Activated T-helper 1 cell treated with Interleukin-2 at 50 U/mL for 16 hours (primary cell): ENCODE data around the gene RDX.
"Not testable (repeated sequence)": the region's sequence is repeated elsewhere in the genome, so short reads cannot be mapped to it uniquely, and the experiment has no call there.

Experiments used
- DNase-seq: peaks from one replicate; pipeline ENCODE4 v3.0.0-alpha.2; 2020; ENCODE audit warnings: low read depth

The RDX gene

DNA sequence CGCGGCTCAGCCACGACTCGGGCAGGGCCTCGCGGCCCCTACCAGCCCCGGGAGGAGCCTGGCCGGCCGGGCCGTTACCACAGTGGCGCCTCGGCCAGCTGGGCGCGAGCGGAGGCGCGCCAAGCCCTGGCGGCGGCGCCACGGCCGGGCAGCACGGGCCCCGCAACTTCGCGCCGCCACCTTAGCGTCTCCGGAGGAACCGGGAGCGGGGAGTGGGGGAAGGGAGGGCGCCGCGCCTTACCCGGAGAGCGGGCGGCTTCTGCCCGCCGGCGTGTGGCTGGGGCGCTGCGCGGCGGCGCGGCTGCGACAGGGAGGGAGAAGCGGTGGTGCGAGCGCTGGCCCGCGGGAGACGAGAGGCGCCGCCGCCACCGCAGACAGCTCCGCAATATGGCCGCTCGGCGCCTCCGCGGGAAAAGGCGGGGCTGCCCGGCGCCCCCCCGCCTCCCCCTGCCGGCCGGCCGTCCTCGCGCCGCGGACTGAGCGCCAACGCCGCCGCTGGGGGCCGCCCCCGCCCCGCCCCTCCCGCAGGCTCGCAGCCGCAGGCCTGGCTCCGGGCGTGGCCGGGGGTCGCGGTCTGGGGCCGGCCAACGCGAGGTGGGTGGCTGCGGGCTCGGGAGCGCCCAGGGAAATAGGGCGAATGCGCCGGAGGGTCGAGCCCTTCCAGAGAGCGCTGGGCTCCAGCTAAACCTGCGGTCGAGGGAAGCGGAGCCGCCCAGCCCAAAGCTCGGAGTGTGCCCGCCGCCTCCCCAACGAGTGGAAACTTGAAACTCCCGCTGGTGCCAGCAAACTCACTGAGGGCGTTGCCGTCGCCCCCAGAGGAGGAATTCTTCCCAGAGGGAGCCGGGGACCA is at the start of gene RDX:
RDX (minus strand) TSS at position 389 of the 850 bp plus-strand sequence. CDS start 16,922 bp downstream, outside the sequence.
- DNase-seq, result peak; percentile 50

DNA sequence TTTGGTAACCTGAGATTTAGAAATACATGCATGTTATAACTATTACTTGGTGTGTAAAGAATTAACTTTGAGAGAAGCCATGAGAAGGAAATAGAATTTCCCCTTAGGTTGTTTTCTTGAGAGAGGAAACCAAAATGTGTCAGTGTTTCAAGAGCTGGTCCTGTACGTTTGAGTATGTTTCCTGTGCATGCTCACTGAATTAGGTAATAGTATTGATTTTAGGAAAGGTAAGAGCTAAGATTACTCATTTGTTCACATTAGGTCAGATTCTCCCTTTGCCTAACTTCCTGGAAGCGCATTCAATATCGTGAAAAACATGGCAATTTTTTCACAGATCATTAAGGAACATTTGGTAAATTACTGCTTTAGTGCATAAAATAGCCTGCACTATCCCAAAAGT is 49.3 kb upstream of the RDX start:
- no peak for DNase-seq

DNA sequence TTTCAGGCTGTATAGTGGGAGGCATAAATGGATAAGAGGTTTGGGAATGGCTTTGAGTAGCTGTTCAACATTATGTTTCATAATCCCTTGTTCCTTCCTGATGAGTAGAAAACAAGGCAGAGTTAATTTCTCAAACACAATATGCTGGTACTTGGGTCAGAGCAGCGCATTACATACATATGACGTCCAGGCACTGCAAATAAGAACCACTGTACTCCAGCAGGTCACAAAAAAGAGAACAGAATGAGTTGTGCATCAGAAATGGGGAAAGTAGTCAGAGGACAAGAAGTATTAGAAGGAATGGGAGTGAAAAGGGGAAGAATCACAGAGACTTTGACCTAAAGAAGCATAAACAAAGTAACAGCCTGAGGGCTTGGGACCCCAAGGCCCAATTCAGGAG is 44.0 kb upstream of the RDX start:
- no peak for DNase-seq

DNA sequence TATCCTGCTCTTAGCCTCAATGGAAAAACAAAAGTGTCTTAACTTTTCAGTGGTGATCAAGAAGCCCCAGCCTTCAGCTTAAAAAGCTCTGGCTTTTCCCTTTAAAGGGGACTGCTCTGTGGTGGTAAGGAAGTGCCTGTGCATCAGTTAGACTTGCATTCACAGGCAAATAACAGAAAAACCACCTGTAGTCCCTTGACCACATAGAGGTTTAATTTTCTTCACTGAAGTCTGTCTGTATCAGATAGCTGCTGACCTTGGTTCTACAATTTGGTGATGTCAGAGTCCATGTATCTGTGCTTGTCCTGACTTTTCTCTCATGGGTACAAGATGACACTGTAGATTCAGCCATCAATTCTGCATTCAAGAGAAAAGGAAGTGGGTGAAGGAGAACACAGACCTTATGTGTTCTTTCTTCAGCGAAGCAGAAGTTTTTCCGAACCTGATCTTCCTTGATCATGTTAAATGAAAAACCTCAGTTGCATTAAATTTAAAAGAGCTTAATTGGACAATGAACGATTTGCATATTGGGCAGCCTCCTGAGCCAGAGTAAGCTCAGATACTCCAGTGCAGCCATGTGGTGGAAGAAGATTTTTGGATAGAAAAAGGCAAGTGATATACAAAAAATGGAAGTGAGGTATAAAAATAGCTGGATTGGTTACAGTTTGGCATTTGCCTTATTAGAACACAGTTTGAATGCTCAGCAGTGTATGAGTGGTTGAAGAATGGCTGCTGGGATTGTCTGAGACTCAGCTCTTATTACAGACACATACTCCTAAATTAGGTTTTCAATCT is 43.2 kb upstream of the RDX start:
- no peak for DNase-seq

DNA sequence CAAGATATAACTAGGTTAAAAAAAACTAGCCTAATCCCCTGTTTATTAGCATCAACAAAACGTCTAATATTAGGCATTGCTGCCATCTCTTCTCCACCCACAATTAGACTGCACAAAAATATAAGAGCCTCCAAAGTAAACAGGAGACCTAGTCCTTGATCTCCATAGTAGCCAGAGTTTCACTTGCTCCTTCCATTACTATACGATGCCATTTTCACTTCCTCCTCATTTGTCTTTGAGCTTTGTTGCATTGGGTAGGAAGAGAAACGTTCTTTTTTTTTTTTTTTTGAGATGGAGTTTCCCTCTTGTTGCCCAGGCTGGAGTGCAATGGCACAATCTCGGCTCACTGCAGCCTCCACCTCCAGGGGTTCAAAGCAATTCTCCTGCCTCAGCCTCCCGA is 42.3 kb upstream of the RDX start:
- DNase-seq, result no peak

DNA sequence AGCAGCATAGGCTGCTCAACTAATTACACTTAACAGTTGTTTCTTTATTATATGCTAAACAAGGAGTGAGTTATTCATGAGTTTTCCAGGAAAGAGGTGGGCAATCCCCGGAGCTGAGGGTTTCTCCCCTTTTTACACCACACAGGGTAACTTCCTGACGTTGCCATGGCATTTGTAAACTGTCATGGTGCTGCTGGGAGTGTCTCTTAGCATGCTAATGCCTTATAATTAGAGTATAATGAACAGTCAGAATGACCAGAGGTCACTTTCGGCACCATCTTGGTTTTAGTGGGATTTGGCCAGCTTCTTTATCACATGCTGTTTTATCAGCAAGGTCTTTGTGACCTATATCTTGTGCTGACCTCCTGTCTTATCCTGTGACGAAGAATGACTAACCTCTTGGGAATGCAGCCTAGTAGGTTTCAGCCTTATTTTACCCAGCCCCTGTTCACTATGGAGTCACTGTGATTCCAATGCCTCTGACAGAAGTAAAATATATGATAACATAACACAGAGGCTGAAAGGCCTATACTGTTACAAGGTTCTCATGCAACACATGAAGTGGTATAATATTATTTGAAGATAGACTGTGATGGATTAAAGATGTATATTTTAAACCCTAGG is 41.3 kb upstream of the RDX start:
- no peak for DNase-seq

DNA sequence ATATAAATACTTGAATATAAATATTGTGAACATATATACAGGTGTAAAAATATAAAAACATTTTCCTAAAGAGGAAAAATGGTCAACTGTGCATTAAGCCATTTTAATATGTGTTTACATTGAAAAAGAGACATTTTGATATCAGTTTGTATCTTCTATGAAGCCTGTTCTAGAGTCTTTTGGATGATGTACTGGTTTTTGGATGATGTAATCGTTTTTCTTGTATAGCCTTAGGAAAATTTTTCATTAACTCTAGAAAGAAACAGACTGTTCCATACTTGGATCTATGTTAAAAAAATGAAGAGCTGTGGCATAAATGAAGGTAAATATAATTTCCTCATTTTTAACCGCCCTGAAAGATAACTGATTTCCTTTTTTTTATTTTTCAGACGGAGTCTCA is 39.6 kb upstream of the RDX start:
- no peak for DNase-seq

DNA sequence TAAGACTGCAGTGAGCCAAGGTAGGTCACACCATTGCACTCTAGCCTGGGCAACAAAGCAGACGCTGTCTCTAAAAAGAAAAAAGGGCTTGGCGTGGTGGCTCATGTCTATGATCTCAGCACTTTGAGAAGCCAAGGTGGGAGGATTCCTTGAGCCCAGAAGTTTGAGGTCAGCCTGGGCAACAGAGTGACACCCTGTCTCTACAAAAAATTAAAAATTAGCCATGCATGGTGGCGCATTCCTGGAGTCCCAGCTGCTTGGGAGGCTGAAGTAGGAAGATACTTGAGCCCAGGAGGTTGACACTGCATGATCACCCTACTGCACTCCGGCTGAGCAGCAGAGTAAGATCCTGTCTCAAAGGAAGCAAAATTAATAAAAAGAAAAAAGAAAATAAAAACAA is 38.9 kb upstream of the RDX start:
- DNase-seq, result no peak

DNA sequence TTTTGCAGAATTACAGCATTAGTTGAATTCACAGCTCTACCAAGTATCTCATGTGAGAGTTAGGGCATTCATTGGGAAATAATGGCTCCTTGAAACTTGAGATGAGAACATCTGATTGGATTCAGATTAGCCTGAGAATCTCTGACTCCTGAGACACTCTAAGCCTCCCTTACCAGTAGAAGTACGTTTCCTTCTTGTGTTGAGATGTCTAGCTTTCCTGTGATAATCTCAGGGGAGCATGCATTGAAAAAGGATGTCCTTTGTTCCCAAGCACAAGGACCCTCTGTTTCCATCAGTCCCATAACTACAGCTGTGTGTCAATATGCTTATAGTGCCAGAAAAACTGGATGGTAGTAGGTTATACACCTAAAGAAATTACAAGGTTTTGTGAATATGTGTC is 35.2 kb upstream of the RDX start:
- no peak for DNase-seq

DNA sequence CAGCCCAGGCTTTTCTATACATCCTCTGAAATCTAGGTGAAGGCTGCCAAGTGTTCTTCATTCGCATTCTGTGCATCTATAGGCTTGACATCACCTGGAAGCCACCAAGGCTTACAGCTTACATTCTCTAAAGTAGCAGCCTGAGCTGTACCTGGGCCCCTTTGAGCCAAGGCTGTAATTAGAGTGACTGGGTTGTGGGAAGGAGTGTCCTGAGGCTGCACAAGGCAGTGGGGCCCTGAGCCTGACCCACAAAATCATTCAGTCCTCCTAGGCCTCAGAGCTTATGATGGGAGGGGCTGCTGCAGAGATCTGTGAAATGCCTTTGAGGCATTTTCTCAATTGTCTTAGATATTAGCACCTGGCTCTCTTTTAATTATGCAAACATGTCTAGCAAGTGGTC is 33.0 kb upstream of the RDX start:
- DNase-seq, result no peak

DNA sequence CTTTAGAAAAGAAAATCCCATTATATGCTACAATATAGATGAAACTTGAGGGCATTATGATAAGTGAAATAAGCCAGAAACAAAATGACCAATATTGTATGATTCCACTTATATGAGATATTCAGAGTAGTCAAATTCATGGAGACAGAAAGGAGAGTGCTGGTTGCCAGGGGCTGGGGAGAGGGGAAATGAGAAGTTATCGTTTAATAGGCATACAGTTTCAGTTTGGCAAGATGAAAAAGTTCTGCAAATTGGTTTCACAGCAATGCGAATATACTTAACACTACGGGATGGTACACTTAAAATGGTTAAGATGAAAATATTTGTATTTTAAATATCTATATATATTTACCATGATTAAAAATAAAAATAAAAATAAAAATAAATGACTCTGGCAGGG is 31.1 kb upstream of the RDX start:
- no peak for DNase-seq

DNA sequence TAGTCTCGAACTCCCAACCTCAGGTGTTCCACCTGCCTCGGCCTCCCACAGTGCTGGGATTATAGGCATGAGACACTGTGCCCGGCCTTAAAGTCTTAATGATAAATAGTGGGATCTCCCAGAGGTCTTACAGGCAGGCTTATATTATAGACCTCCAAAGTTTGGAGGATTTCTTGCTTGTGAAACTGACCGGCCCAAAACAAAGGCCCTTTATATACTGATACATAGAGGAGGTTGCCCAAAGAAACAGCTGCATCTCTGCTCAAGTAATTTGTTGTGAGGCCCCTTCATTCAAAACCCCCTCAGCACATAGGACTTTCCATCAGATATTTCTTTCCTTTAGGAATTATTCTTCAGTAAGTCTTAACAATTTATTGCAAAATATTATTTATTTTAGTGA is 27.4 kb upstream of the RDX start:
- DNase-seq, result no peak

DNA sequence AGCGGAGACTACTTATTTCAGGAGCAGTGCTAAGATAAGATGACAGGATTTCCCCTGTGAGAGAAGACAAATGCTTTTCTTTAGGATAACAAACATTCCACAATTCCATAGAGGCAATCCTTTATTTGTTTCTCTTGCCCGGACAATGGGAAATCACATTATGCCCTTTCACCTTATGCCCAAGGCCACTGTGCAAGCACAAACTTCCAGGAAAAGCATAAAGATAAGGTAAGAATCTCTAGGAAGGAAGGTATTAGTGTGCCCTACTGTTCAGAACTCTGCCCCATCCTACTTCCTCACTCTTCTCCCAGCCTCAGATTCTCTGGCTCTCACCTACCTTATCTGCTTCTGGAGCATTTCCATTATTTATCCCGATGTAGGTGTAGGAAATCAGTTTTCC is 23.1 kb upstream of the RDX start:
- DNase-seq, result no peak

DNA sequence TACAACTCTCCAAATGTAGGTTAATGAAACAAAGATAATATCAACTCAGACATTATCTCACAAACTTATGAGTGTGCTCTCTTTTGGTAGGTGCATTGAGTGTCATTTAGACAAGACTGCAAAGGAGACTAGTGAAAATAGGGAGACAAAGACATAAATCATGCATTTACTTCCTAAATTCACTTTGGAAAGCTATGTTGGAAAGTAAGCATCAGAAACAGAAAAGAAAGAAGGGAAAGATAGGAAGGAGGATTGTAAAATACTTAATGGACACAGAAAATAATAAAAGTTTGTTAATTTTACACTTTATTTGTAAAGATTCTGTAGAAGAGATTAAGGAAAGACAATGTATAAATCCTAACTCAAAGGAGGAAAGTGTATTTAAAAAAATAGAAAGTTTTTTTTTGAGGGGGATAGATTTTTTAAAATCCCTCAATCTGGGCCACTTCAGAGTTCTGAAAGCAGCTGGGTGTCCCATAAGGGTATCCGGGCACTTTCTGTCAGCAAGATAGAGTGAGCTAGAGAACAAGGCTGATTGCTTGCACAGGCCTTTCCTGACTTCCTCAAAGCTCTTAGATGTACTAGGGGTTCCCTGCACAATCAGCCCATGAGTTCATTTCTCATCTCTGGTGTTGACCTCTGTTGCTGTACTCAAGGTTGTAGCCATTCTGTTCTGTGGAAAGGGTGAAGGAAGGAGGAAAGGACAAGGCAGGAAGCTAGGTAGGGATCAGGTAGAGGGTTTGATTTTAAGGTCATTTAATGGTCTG is 22.4 kb upstream of the RDX start:
- DNase-seq, result no peak

DNA sequence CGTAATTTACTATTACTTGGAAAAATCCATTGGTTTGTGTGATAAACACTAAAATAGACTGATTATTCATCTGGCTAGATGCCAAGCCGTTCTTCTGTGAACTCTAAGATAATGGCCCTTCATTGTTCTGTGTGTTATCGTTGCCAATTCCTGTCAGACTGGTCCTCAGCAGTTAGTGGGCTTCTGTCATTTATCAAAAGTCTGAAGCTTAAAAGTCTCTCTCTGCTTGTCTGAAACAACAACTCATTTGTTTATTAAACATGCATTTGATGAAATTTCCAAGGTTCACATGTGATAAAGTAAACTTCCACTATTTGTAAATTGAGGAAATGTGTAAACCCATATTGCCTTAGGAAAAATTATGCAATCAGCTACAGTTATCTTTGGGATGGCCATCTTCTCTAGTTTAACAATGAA is 21.1 kb upstream of the RDX start:
- DNase-seq, result no peak

DNA sequence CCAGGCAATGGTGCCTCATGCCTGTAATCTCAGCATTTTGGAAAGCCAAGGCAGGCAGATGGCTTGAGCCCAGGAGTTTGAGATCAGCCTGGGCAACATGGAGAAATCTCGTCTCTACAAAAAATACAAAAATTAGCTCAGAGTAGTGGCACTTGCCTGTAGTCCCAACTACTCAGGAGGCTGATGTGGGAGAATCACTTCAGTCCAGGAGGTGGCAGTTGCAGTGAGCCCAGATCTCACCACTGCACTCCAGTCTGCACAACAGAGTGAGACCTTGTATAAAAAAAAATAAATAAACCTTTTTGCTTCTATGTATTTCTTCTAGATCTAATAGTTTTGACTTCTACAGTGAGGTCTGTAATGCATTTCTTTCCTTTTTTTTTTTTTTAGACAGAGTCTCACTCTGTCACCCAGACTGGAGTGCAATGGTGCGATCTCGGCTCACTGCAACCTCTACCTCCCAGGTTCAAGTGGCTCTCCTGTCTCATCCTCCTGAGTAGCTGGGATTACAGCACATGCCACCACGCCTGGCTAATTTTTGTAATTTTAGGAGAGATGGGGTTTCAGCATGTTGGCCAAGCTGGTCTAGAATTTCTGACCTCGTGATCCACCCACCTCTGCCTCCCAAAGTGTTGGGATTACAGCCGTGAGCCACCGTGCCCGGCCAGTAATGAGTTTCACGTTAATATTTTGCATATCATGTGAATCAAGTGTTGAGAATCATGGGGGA is 18.1 kb upstream of the RDX start:
- no peak for DNase-seq

DNA sequence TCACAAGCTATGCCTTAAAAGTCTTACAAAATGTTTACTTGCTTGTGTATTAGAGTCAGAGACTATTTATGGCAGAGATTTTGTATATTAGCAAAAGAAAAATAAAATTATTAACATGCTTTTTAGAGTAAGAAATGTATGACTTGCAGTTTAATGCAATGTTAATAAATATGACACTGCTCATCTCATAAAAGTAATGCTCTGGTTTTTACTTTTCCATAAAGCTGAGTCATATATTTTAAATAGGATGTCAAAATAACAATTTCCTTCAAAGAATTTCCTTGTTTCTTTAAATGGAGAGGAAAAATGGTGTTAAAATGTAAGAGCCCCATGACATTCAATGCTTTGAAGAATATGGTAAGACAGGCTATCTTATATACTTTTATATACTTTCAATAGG is 16.3 kb upstream of the RDX start:
- no peak for DNase-seq

DNA sequence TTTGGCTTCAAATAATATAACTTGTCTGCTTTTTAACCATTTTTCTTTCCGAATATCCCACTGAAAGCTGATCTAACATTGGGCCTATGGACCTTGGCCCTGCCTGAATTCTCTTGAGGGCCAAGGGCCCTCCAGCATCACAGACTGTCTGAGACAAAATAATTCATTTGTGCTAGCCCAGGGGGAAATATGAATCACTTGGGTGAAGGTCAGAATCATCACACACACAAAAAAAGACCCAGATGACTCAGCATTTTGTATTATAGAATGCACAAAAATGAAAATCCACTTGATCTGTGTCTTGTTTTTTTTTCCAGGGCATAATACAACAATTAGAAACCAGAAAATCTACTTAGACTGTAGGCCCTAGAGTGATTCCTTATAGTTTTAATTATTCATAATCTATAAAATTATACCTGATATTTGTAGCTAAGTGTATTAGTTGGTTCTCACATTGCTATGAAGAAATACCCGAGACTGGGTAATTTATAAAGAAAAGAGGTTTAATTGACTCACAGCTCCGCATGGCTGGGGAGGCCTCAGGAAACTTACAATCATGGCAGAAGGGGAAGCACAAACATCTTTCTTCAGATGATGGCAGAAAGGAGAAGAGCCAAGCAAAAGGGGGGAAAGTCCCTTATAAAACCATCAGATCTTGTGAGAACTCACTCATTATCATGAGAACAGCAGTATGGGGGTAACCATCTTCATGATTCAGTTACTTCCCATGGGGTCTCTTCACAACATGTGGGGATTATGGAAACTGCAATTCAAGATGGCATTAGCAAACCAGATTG is 15.6 kb upstream of the RDX start:
- DNase-seq, result no peak

DNA sequence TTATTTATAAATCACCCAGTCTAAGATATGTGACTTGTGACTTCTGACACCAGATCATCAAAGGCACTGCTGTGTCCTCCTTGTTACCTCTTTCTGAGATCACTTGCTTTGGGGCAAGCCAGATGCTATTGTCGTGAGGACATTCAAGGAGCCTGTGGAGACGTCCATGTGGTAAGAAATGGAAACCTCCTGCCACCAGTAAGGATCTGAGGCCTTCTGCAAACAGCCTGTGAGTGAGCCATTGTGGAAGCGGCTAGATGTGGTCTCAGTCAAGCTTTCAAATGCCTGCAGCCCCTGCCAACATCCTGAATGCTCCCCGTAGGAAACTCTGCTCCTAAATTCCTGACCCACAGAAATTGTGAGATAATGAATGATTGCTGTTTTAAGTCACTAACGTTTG is 11.7 kb upstream of the RDX start:
- no peak for DNase-seq

DNA sequence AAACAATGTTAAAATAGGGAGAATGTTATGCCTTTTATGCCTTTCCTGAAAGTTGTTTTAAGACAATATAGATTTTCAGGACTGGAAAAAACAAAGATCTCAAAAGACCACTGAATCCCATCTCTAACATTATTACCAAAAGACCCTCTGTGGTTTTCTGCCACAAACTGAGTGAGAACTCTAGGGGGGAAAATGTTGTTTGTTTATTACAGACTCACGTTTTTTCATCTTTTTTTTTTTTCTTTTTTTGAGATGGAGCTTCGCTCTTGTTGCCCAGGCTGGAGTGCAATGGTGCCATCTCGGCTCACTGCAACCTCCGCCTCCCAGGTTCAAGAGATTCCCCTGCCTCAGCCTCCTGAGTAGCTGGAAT is 9.6 kb upstream of the RDX start:
- DNase-seq, result not testable (repeated sequence)
